Tibial nerve (tissue), 4 donors: ENCODE measurements around the gene PLAC1.

Source experiments
- CTCF ChIP-seq, 5 experiments: fragments of 200-600 bp in 3 of 5; fragments of 450-650 bp in 2 of 5; sonication (generic) in 3 of 5; IDR thresholded peaks; one replicate each; pipeline ENCODE4 v1.5.1; 2016 to 2019; ENCODE audit warnings: antibody characterized with exemption in 5 of 5, mild to moderate bottlenecking in 3 of 5, moderate library complexity in 2 of 5
- EP300 ChIP-seq, 2 donors: sonication (generic); formaldehyde crosslinking; IDR thresholded peaks; one replicate each; pipeline ENCODE4 v1.6.1; 2017; ENCODE audit warnings: antibody characterized with exemption in 2 of 2, mild to moderate bottlenecking in 1 of 2

GRCh38 chrX:134558133-134558532 lies 100.1 kb downstream of the PLAC1 start:
- TF ChIP-seq EP300 (IDR thresholded peaks at IDR 0.05): no peak
- TF ChIP-seq CTCF (IDR thresholded peaks at IDR 0.05): no peak
